Smooth muscle cell (in vitro differentiated cells): Measurements from ENCODE around the gene TEX22. TPM values are rescaled to one million over a fixed set of nuclear protein-coding genes. Genes with fewer than 3 reads are reported as not detected.

Experiments used
- DNase-seq: peaks from one replicate; lab custom pipeline; 2025; ENCODE audit not compliant: unreplicated experiment; lab: John Stamatoyannopoulos, UW
- H2AFZ ChIP-seq: fragments of 200-600 bp; sonication (generic); 2 replicates; pipeline ENCODE4 v1.6.0; 2016; ENCODE audit warnings: antibody characterized with exemption, low read depth, mild to moderate bottlenecking
- H3F3A ChIP-seq: fragments of 200-600 bp; sonication (generic); 2 replicates; pipeline ENCODE4 v1.6.0; 2017; ENCODE audit warnings: antibody characterized with exemption, low read depth
- H3K27ac ChIP-seq: fragments of 200-600 bp; sonication (generic); 2 replicates; pipeline ENCODE4 v1.5.1; 2016; ENCODE audit warnings: low read depth, mild to moderate bottlenecking
- H3K27me3 ChIP-seq: fragments of 200-600 bp; sonication (generic); 2 replicates; pipeline ENCODE4 v1.6.1; 2016; ENCODE audit warnings: low read depth, mild to moderate bottlenecking
- H3K36me3 ChIP-seq: fragments of 200-600 bp; sonication (generic); 2 replicates; pipeline ENCODE4 v1.5.1; 2016; ENCODE audit warnings: low read depth
- H3K4me1 ChIP-seq: fragments of 200-600 bp; sonication (generic); 2 replicates; pipeline ENCODE4 v1.5.1; 2016; ENCODE audit warnings: low read depth
- H3K4me2 ChIP-seq: fragments of 200-600 bp; sonication (generic); 2 replicates; pipeline ENCODE4 v1.6.0; 2016; ENCODE audit warnings: mild to moderate bottlenecking
- H3K4me3 ChIP-seq: fragments of 200-600 bp; sonication (generic); 2 replicates; pipeline ENCODE4 v1.5.1; 2016; ENCODE audit warnings: mild to moderate bottlenecking
- H3K79me2 ChIP-seq: fragments of 200-600 bp; sonication (generic); 2 replicates; pipeline ENCODE4 v1.6.0; 2016; ENCODE audit warnings: low read depth, mild to moderate bottlenecking
- H3K9ac ChIP-seq: fragments of 200-600 bp; sonication (generic); 2 replicates; pipeline ENCODE4 v1.6.0; 2016; ENCODE audit warnings: low read depth
- H3K9me3 ChIP-seq: fragments of 200-600 bp; sonication (generic); replicated peaks from 2 replicates; pipeline ENCODE4 v1.5.1; 2016; ENCODE audit warnings: low read depth
- H4K20me1 ChIP-seq: fragments of 200-600 bp; sonication (generic); 2 replicates; pipeline ENCODE4 v1.6.0; 2016; ENCODE audit warnings: low read depth
- CTCF ChIP-seq: fragments of 200-600 bp; sonication (generic); IDR thresholded peaks from 2 replicates; pipeline ENCODE4 v1.5.1; 2017; ENCODE audit warnings: borderline replicate concordance, mild to moderate bottlenecking, antibody characterized with exemption; ENCODE audit not compliant: insufficient read depth, poor library complexity, severe bottlenecking
- WGBS: methylation state at CpG from one replicate; pipeline ENCODE4 v1.1.7; 2016; ENCODE audit warnings: low lambda C conversion rate; 5-methylcytosine and 5-hydroxymethylcytosine counted together
- polyA plus RNA-seq: library from polyadenylated mRNA; unstranded; fragments of >200 nt; fragmentation: Nextera tagmentation; extraction: Ambion mirVana; gene quantifications from 2 replicates; pipeline ENCODE4 v1.2.1, GENCODE V29; 2016
- total RNA-seq: library from RNA; depleted of rRNA; stranded (reverse); fragments of >200 nt; gene quantifications from 2 replicates; pipeline ENCODE4 v1.2.3, GENCODE V29; 2014

The TEX22 gene
- total and polyA plus RNA-seq, 2 experiments from 2014 or later, result 0.09 to 0.93 TPM

- peaks cover 4% of the 10 kb centered on the region for H3K79me2 ChIP-seq
- no peaks in the 10 kb centered on the region for H3K9me3 ChIP-seq
- no peak overlapping the region for H3K4me3 ChIP-seq
- no peaks in the 10 kb centered on the region for H3K27me3 ChIP-seq
- no peak overlapping the region for H3K4me2 ChIP-seq
- peaks cover 40% of the 10 kb centered on the region for H4K20me1 ChIP-seq
- no peak overlapping the region for H2AFZ ChIP-seq
- H3F3A ChIP-seq, result no peaks in the 10 kb centered on the region
- no peak for DNase-seq
- no peak for TF ChIP-seq CTCF
- H3K36me3 ChIP-seq, result no peaks in the 10 kb centered on the region
- H3K27ac ChIP-seq, result no peak overlapping the region
- WGBS, result 94% methylated on average over 29 of the region's 37 CpGs
- no peaks in the 10 kb centered on the region for H3K4me1 ChIP-seq
- H3K9ac ChIP-seq, result no peak overlapping the region
Measured at GRCh38 chr14:105350450-105351244, 47.7 kb upstream of the TEX22 start.

GRCh38 chr14:105351410-105351809 is 46.9 kb upstream of the TEX22 start:
- Histone ChIP-seq H3K27ac (no peak overlapping the region), H3K4me2 (no peak overlapping the region), H3K4me3 (no peak overlapping the region), H3F3A (no peaks in the 10 kb centered on the region), H3K9ac (no peak overlapping the region), H3K27me3 (no peaks in the 10 kb centered on the region), H2AFZ (no peak overlapping the region), H4K20me1 (peaks cover 40% of the 10 kb centered on the region), H3K4me1 (no peaks in the 10 kb centered on the region), H3K79me2 (no peaks in the 10 kb centered on the region), H3K36me3 (no peaks in the 10 kb centered on the region), H3K9me3 (no peaks in the 10 kb centered on the region)
- no peak for DNase-seq
- 97% methylated on average over 3 of the region's 3 CpGs for WGBS
- TF ChIP-seq CTCF, result no peak

GRCh38 chr14:105351920-105352851 is 46.2 kb upstream of the TEX22 start:
- Histone ChIP-seq H2AFZ (no peak overlapping the region), H3K4me2 (no peak overlapping the region), H3K36me3 (no peaks in the 10 kb centered on the region), H4K20me1 (peaks cover 37% of the 10 kb centered on the region), H3F3A (no peaks in the 10 kb centered on the region), H3K27me3 (no peaks in the 10 kb centered on the region), H3K79me2 (no peaks in the 10 kb centered on the region), H3K9me3 (no peaks in the 10 kb centered on the region), H3K27ac (no peak overlapping the region), H3K4me3 (no peak overlapping the region), H3K4me1 (no peaks in the 10 kb centered on the region), H3K9ac (no peak overlapping the region)
- peak; percentile 22 for DNase-seq
- peak; percentile 80 for TF ChIP-seq CTCF
- 70% methylated on average over 23 of the region's 26 CpGs for WGBS
